ENCODE results near the gene TTC21A. TPM values are rescaled to one million over a fixed set of nuclear protein-coding genes. Genes with fewer than 3 reads are reported as not detected.

The TTC21A gene
- polyA plus RNA-seq, 1 donor (not counting 4 experiments of a cell fraction or from before 2014, with no cell fraction given), result 1.3 TPM

DNA sequence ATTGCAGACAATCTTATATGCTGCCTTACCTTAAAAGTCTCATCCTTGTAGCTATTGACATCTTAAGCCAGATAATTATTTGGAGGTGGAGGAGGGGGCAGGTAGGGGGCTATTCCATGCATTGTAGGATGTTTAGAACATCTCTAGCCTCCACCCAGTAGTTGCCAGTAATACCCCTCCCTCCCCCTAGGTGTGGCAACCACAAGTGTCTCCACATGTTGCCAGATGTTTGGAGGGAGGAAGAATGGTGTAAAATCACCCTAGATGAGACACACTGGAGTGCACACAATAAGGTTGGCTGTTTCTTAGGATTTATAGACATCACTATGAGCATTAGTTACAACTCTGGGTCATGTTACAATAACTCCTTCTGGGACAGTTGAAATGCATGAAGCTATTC, 27.5 kb upstream of the TTC21A start:
- no peaks in the 10 kb centered on the region for H3K9me1 ChIP-seq (ENCODE audit: control insufficient read depth, extremely low read depth, insufficient read depth, low read length)
- no peak for FAIRE-seq
- H3K4me2 ChIP-seq (ENCODE audit: control insufficient read depth, extremely low read depth, insufficient read depth, low read depth, low read length), result no peak overlapping the region
- peaks cover 2 to 8% of the 10 kb centered on the region in 2 experiments for H3K36me3 ChIP-seq (ENCODE audit: control insufficient read depth in 2 of 2, extremely low read depth in 1 of 2, insufficient read depth in 2 of 2, low read length in 2 of 2)
- H3K4me3 ChIP-seq (ENCODE audit: control insufficient read depth in 2 of 3, extremely low read depth in 1 of 3, insufficient read depth in 2 of 3, low read depth in 1 of 3, low read length in 3 of 3), result no peak overlapping the region
- H3K9ac ChIP-seq (ENCODE audit: control insufficient read depth, extremely low read depth, insufficient read depth, low read length), result no peak overlapping the region
- no peak overlapping the region for H2AFZ ChIP-seq (ENCODE audit: control insufficient read depth, low read length)
- dilution Hi-C loops (cut with MboI; ENCODE audit: extremely low pct_ligation_motif_present, low sequenced_read_pairs), result no loop called here
- H3K27ac ChIP-seq (ENCODE audit: control insufficient read depth, insufficient read depth, low read length), result no peak overlapping the region
- TF ChIP-seq EZH2 (IDR thresholded peaks at IDR 0.05; ENCODE audit: low read length), result no peak
- TF ChIP-seq, protein P1, sequence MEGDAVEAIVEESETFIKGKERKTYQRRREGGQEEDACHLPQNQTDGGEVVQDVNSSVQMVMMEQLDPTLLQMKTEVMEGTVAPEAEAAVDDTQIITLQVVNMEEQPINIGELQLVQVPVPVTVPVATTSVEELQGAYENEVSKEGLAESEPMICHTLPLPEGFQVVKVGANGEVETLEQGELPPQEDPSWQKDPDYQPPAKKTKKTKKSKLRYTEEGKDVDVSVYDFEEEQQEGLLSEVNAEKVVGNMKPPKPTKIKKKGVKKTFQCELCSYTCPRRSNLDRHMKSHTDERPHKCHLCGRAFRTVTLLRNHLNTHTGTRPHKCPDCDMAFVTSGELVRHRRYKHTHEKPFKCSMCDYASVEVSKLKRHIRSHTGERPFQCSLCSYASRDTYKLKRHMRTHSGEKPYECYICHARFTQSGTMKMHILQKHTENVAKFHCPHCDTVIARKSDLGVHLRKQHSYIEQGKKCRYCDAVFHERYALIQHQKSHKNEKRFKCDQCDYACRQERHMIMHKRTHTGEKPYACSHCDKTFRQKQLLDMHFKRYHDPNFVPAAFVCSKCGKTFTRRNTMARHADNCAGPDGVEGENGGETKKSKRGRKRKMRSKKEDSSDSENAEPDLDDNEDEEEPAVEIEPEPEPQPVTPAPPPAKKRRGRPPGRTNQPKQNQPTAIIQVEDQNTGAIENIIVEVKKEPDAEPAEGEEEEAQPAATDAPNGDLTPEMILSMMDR (optimal IDR thresholded peaks at IDR 0.05 in 1 of 3, IDR thresholded peaks at IDR 0.05 in 1 of 3, conservative IDR thresholded peaks at IDR 0.05 in 1 of 3; ENCODE audit: extremely low read depth in 1 of 3, insufficient read depth in 2 of 3, low read length in 3 of 3), result no peak
- no peaks in the 10 kb centered on the region for H3K4me1 ChIP-seq (ENCODE audit: control insufficient read depth, extremely low read depth, insufficient read depth, low read length)
- H3K79me2 ChIP-seq (ENCODE audit: control insufficient read depth, insufficient read depth, low read length), result no peaks in the 10 kb centered on the region
- no peaks in the 10 kb centered on the region for H3K27me3 ChIP-seq (ENCODE audit: control insufficient read depth, extremely low read depth, insufficient read depth, low read length)
- H4K20me1 ChIP-seq (ENCODE audit: control insufficient read depth, extremely low read depth, insufficient read depth, low read length), result no peaks in the 10 kb centered on the region
- H3K9me3 ChIP-seq (ENCODE audit: control insufficient read depth, low read depth, low read length), result no peaks in the 10 kb centered on the region
- no peak for DNase-seq (ENCODE audit: low read depth, low spot score)

DNA sequence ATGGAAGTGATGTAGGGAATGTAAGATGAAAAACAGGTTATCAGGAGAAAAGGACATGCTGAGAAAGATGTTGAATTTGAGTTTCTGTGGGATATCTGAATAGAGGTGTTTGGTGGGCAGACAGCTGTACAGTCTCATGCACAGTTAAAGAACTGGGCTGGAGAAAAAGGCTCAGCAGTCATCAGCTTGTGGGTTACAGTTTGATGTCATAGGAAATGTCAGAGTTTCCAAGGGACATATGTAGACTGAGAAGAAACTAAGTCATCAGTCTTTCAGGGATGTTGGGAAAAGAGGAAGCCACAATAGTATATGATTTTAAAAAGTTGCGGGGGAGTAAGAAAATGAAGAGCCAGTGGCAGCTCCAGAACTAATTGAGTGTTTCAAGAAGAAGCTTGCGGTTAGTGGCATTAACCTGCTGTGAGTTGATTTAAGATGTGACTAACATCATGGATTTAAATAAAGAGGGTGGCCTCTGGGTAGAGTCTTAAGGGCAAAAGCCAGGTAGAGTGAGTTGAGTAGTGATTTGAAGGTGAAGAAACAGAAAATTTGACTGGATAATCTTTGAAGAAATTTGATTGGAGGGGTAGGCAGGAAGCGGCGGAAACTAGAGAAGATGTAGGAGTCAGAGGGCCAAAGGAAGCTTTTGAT, 24.7 kb upstream of the TTC21A start:
- Histone ChIP-seq H3K9ac (ENCODE audit: control insufficient read depth, extremely low read depth, insufficient read depth, low read length) (no peak overlapping the region), H3K4me3 (ENCODE audit: control insufficient read depth in 2 of 3, extremely low read depth in 1 of 3, insufficient read depth in 2 of 3, low read depth in 1 of 3, low read length in 3 of 3) (no peak overlapping the region), H3K4me1 (ENCODE audit: control insufficient read depth, extremely low read depth, insufficient read depth, low read length) (no peaks in the 10 kb centered on the region), H3K9me3 (ENCODE audit: control insufficient read depth, low read depth, low read length) (no peaks in the 10 kb centered on the region), H3K79me2 (ENCODE audit: control insufficient read depth, insufficient read depth, low read length) (no peaks in the 10 kb centered on the region), H2AFZ (ENCODE audit: control insufficient read depth, low read length) (no peak overlapping the region), H3K9me1 (ENCODE audit: control insufficient read depth, extremely low read depth, insufficient read depth, low read length) (no peaks in the 10 kb centered on the region), H3K27ac (ENCODE audit: control insufficient read depth, insufficient read depth, low read length) (no peak overlapping the region), H3K4me2 (ENCODE audit: control insufficient read depth, extremely low read depth, insufficient read depth, low read depth, low read length) (no peak overlapping the region), H3K27me3 (ENCODE audit: control insufficient read depth, extremely low read depth, insufficient read depth, low read length) (no peaks in the 10 kb centered on the region), H4K20me1 (ENCODE audit: control insufficient read depth, extremely low read depth, insufficient read depth, low read length) (no peaks in the 10 kb centered on the region), H3K36me3 (ENCODE audit: control insufficient read depth in 2 of 2, extremely low read depth in 1 of 2, insufficient read depth in 2 of 2, low read length in 2 of 2) (peaks cover 3 to 13% of the 10 kb centered on the region in 2 experiments)
- no peak for TF ChIP-seq EZH2 (IDR thresholded peaks at IDR 0.05; ENCODE audit: low read length)
- TF ChIP-seq, protein P1 (optimal IDR thresholded peaks at IDR 0.05 in 1 of 3, IDR thresholded peaks at IDR 0.05 in 1 of 3, conservative IDR thresholded peaks at IDR 0.05 in 1 of 3; ENCODE audit: extremely low read depth in 1 of 3, insufficient read depth in 2 of 3, low read length in 3 of 3), result no peak
- no peak for DNase-seq (ENCODE audit: low read depth, low spot score)
- no peak for FAIRE-seq
- dilution Hi-C loops (cut with MboI; ENCODE audit: extremely low pct_ligation_motif_present, low sequenced_read_pairs), result no loop called here
